Uterus (tissue), 2 donors: Measurements from ENCODE around the gene FAM240A.
A peak's percentile ranks its signal among the peaks of the same experiment; 100 is the strongest.

Experiments used
- POLR2A ChIP-seq, 2 donors: fragments of 450-650 bp; IDR thresholded peaks; one replicate each; pipeline ENCODE4 v1.6.1; 2016; ENCODE audit warnings: antibody characterized with exemption in 2 of 2, mild to moderate bottlenecking in 1 of 2, moderate library complexity in 1 of 2
- TF ChIP-seq, protein P1 (sequence below), 4 experiments: fragments of 200-600 bp in 2 of 4; fragments of 450-650 bp in 2 of 4; sonication (generic) in 2 of 4; IDR thresholded peaks; one replicate each; pipeline ENCODE4 v1.5.1; 2016 to 2019; ENCODE audit warnings: antibody characterized with exemption in 4 of 4, mild to moderate bottlenecking in 2 of 4, moderate library complexity in 1 of 4

- TF ChIP-seq, protein P1, sequence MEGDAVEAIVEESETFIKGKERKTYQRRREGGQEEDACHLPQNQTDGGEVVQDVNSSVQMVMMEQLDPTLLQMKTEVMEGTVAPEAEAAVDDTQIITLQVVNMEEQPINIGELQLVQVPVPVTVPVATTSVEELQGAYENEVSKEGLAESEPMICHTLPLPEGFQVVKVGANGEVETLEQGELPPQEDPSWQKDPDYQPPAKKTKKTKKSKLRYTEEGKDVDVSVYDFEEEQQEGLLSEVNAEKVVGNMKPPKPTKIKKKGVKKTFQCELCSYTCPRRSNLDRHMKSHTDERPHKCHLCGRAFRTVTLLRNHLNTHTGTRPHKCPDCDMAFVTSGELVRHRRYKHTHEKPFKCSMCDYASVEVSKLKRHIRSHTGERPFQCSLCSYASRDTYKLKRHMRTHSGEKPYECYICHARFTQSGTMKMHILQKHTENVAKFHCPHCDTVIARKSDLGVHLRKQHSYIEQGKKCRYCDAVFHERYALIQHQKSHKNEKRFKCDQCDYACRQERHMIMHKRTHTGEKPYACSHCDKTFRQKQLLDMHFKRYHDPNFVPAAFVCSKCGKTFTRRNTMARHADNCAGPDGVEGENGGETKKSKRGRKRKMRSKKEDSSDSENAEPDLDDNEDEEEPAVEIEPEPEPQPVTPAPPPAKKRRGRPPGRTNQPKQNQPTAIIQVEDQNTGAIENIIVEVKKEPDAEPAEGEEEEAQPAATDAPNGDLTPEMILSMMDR (IDR thresholded peaks at IDR 0.05): peak in 1 of 4 experiments; percentile 8
- no peak for TF ChIP-seq POLR2A (IDR thresholded peaks at IDR 0.05)
These were observed 51.3 kb downstream of the FAM240A start for GRCh38 chr3:46663591-46664135.
